PC-3 (cell line): ENCODE results near the gene RPL19.
A peak's percentile ranks its signal among the peaks of the same experiment; 100 is the strongest.

Experiments
- CTCF ChIP-seq: fragments of 300-600 bp; sonication (generic); conservative IDR thresholded peaks from 2 replicates; pipeline ENCODE4 v1.5.1; 2017; ENCODE audit warnings: antibody characterized with exemption, low read depth, mild to moderate bottlenecking, low read length
- EZH2 ChIP-seq: fragments of 300-600 bp; sonication (generic); IDR thresholded peaks from one replicate; pipeline ENCODE4 v1.6.1; 2017; ENCODE audit warnings: antibody characterized with exemption, mild to moderate bottlenecking, low read length; ENCODE audit not compliant: unreplicated experiment
- EZH2phosphoT487 ChIP-seq: fragments of 300-600 bp; sonication (generic); IDR thresholded peaks from 2 replicates; pipeline ENCODE4 v1.6.1; 2018; ENCODE audit warnings: mild to moderate bottlenecking, antibody characterized with exemption, low read length, borderline replicate concordance

- TF ChIP-seq CTCF (peak; percentile 87), EZH2phosphoT487 (no peak), EZH2 (no peak)
These were observed 35.7 kb downstream of the RPL19 start for GRCh38 chr17:39235555-39236449.
